AG04449 (cell line): ENCODE results near the gene POU2F3.

Source experiments
- CTCF ChIA-PET: fragments of 350-600 bp; formaldehyde crosslinking; extraction: SDS; loops from one replicate; lab custom pipeline; 2021; ENCODE audit warnings: antibody characterized with exemption; lab: Yijun Ruan, JAX
- POLR2A ChIA-PET: fragments of 400-600, 350-600 bp; formaldehyde crosslinking; extraction: SDS; loops from one replicate; lab custom pipeline; 2020; ENCODE audit warnings: antibody characterized with exemption, inconsistent platforms; lab: Yijun Ruan, JAX
- DNase-seq: peaks from one replicate; pipeline ENCODE4 v3.0.0-alpha.2; 2010; ENCODE audit warnings: low read depth, low spot score
- H3K4me3 ChIP-seq: 2 replicates; pipeline ENCODE4 v1.5.1; 2011; ENCODE audit warnings: low read depth, mild to moderate bottlenecking, control low read depth, low read length
- TF ChIP-seq, protein P1 (sequence below): IDR thresholded peaks from one replicate; pipeline ENCODE4 v1.5.1; 2011; ENCODE audit warnings: mild to moderate bottlenecking, moderate library complexity, low read length, control low read depth, inconsistent platforms; ENCODE audit not compliant: insufficient read depth; ENCODE audit errors: missing control alignments

The POU2F3 gene

DNA sequence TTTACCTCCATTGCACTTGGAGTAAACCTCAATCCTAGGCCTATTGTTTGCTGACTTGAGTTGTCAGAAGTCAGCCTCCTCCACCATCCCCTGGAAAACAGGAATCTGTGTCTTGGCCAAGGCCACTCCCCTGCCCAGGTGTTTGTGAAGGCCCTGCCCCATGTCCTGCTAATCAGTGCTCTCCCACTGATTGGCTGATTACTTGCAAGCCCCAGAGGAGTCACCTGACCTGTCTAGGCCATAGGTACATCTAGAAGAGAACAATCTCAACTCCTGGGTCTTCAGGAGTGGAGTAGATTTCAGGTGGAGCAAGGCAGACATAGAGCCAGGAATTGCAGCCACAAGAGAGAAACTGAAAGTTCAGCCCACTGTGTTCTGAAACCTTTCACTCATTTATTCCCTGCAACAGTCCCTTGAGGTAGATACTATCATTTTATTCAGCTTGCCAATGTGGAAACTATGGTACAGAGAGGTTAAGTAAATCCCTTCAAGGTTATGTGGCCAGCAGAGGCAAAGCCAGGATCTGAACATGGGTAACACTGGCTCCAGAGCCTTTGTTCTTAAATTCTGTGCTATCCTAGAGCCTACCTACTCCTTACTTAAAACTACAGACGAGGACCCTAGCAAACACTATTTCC lies 18.7 kb upstream of the POU2F3 start:
- CTCF ChIA-PET: interaction anchor here (17.7 to 45.4 kb wide), 2 partner anchors 42 to 78 kb away, joined by 159 to 1135 read pairs; no protein-coding TSS in a partner anchor
- no peak for DNase-seq
- POLR2A ChIA-PET: no interaction called here
- TF ChIP-seq, protein P1, sequence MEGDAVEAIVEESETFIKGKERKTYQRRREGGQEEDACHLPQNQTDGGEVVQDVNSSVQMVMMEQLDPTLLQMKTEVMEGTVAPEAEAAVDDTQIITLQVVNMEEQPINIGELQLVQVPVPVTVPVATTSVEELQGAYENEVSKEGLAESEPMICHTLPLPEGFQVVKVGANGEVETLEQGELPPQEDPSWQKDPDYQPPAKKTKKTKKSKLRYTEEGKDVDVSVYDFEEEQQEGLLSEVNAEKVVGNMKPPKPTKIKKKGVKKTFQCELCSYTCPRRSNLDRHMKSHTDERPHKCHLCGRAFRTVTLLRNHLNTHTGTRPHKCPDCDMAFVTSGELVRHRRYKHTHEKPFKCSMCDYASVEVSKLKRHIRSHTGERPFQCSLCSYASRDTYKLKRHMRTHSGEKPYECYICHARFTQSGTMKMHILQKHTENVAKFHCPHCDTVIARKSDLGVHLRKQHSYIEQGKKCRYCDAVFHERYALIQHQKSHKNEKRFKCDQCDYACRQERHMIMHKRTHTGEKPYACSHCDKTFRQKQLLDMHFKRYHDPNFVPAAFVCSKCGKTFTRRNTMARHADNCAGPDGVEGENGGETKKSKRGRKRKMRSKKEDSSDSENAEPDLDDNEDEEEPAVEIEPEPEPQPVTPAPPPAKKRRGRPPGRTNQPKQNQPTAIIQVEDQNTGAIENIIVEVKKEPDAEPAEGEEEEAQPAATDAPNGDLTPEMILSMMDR: no peak
- no peak overlapping the region for H3K4me3 ChIP-seq

GRCh38 chr11:120222916-120223315 lies 17.0 kb upstream of the POU2F3 start:
- CTCF ChIA-PET: interaction anchor here (0.7 to 45.4 kb wide), 11 partner anchors 9 to 95 kb away, joined by 3 to 1135 read pairs (median 4); no protein-coding TSS in a partner anchor
- TF ChIP-seq, protein P1: no peak
- POLR2A ChIA-PET: interaction anchor here (1.1 kb wide), 1 partner anchor 42 kb away, joined by 3 read pairs; no protein-coding TSS in a partner anchor
- no peak for DNase-seq
- H3K4me3 ChIP-seq: no peak overlapping the region

DNA sequence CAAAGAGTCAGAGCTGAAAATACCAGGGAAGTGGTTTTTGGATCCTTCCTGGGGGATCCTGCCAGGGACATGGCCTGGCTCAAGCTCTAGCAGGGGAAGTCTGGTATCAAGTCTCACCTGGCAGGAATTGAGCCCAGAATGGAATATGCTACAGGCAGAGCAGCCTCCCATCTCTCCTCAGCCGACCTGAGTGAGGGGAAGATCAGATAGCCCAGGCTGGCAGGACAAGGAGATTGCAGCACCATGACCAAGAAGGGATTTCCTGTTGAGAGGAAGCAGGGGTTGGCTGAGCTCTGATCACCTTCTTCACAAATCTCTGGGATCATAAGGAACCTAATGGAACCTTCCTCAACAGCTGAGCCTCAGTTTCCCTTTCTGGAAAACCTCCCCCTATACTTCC lies 16.1 kb upstream of the POU2F3 start:
- no peak for DNase-seq
- H3K4me3 ChIP-seq: no peak overlapping the region
- POLR2A ChIA-PET: no interaction called here
- TF ChIP-seq, protein P1: no peak
- CTCF ChIA-PET: interaction anchor here (0.8 to 45.4 kb wide), 9 partner anchors 9 to 115 kb away, joined by 3 to 1135 read pairs (median 9); no protein-coding TSS in a partner anchor

DNA sequence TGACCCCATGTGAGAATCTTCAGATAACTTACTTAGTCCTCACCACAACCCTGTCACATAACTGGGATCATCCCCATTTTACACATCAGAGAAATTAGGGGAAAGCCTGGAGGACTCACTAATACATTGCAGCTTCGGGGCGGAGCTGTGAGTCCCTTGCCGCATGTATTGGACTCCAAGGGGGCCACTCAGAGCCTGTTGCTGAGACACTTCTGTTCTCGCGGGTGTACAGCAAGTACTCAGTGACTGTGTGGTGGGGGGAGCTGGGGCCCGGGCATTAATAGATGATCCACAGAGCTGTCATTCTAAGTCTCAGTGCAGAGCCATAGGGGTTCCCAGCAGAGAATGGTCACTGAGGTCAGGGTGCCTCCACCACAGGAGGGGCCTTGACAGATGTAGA lies 15.6 kb upstream of the POU2F3 start:
- POLR2A ChIA-PET: no interaction called here
- TF ChIP-seq, protein P1: no peak
- DNase-seq: no peak

GRCh38 chr11:120224972-120225909 lies 14.7 kb upstream of the POU2F3 start:
- TF ChIP-seq, protein P1: no peak
- no peak overlapping the region for H3K4me3 ChIP-seq
- CTCF ChIA-PET: interaction anchor here (1.2 to 45.4 kb wide), 10 partner anchors 8 to 110 kb away, joined by 3 to 1135 read pairs (median 8); partner anchors contain the start of gene OAF
- DNase-seq: no peak
- POLR2A ChIA-PET: no interaction called here

More for the DNA sequence above, 15.6 kb upstream of the POU2F3 start:
- CTCF ChIA-PET: interaction anchor here (1.4 to 45.4 kb wide), 7 partner anchors 9 to 116 kb away, joined by 3 to 1135 read pairs (median 25); no protein-coding TSS in a partner anchor
- H3K4me3 ChIP-seq: no peak overlapping the region
